Measurements from ENCODE around the gene FAM117B.
"Not testable (repeated sequence)": the region's sequence is repeated elsewhere in the genome, so short reads cannot be mapped to it uniquely, and the experiment has no call there.

The FAM117B gene

GRCh38 chr2:202633470-202633869, 1.3 kb upstream of the FAM117B start:
- in situ Hi-C loops (cut with HindIII; ENCODE audit: low pct_ligation_motif_present, low pct_unique_long_range_greater_than_20kb, low sequenced_read_pairs): no loop called here
- no peak for DNase-seq

GRCh38 chr2:202635428-202636212, 851 bp downstream of the FAM117B start:
- in situ Hi-C loops (cut with HindIII; ENCODE audit: low pct_ligation_motif_present, low pct_unique_long_range_greater_than_20kb, low sequenced_read_pairs): no loop called here
- peak; percentile 95 for DNase-seq

- no peak for DNase-seq
- in situ Hi-C loops (cut with HindIII; ENCODE audit: low pct_ligation_motif_present, low pct_unique_long_range_greater_than_20kb, low sequenced_read_pairs): no loop called here
Observed at GRCh38 chr2:202636213-202636513, 1.4 kb downstream of the FAM117B start.

GRCh38 chr2:202638721-202639120, 4.0 kb downstream of the FAM117B start:
- in situ Hi-C loops (cut with HindIII; ENCODE audit: low pct_ligation_motif_present, low pct_unique_long_range_greater_than_20kb, low sequenced_read_pairs): no loop called here
- no peak for DNase-seq

- no peak for DNase-seq
- in situ Hi-C loops (cut with HindIII; ENCODE audit: low pct_ligation_motif_present, low pct_unique_long_range_greater_than_20kb, low sequenced_read_pairs): no loop called here
Observed at GRCh38 chr2:202639231-202639630, 4.5 kb downstream of the FAM117B start.

- in situ Hi-C loops (cut with HindIII; ENCODE audit: low pct_ligation_motif_present, low pct_unique_long_range_greater_than_20kb, low sequenced_read_pairs): no loop called here
- no peak for DNase-seq
Observed at GRCh38 chr2:202642567-202642966, 7.8 kb downstream of the FAM117B start.

- in situ Hi-C loops (cut with HindIII; ENCODE audit: low pct_ligation_motif_present, low pct_unique_long_range_greater_than_20kb, low sequenced_read_pairs): no loop called here
- no peak for DNase-seq
Observed at GRCh38 chr2:202643012-202643858, 8.5 kb downstream of the FAM117B start.

- in situ Hi-C loops (cut with HindIII; ENCODE audit: low pct_ligation_motif_present, low pct_unique_long_range_greater_than_20kb, low sequenced_read_pairs): no loop called here
- DNase-seq: no peak
Observed at GRCh38 chr2:202652119-202652518, 17.4 kb downstream of the FAM117B start.

- in situ Hi-C loops (cut with HindIII; ENCODE audit: low pct_ligation_motif_present, low pct_unique_long_range_greater_than_20kb, low sequenced_read_pairs): no loop called here
- DNase-seq: no peak
Observed at GRCh38 chr2:202653890-202654289, 19.1 kb downstream of the FAM117B start.

- in situ Hi-C loops (cut with HindIII; ENCODE audit: low pct_ligation_motif_present, low pct_unique_long_range_greater_than_20kb, low sequenced_read_pairs): no loop called here
- no peak for DNase-seq
Observed at GRCh38 chr2:202657876-202658275, 23.1 kb downstream of the FAM117B start.

- DNase-seq: no peak
- in situ Hi-C loops (cut with HindIII; ENCODE audit: low pct_ligation_motif_present, low pct_unique_long_range_greater_than_20kb, low sequenced_read_pairs): no loop called here
Observed at GRCh38 chr2:202660796-202661195, 26.0 kb downstream of the FAM117B start.

- no peak for DNase-seq
- in situ Hi-C loops (cut with HindIII; ENCODE audit: low pct_ligation_motif_present, low pct_unique_long_range_greater_than_20kb, low sequenced_read_pairs): no loop called here
Observed at GRCh38 chr2:202669841-202670240, 35.1 kb downstream of the FAM117B start.

GRCh38 chr2:202671317-202672035, 36.7 kb downstream of the FAM117B start:
- in situ Hi-C loops (cut with HindIII; ENCODE audit: low pct_ligation_motif_present, low pct_unique_long_range_greater_than_20kb, low sequenced_read_pairs): no loop called here

GRCh38 chr2:202675097-202675496, 40.3 kb downstream of the FAM117B start:
- in situ Hi-C loops (cut with HindIII; ENCODE audit: low pct_ligation_motif_present, low pct_unique_long_range_greater_than_20kb, low sequenced_read_pairs); DNase-seq: not testable (repeated sequence)

More at GRCh38 chr2:202671317-202672035, 36.7 kb downstream of the FAM117B start:
- no peak for DNase-seq

GRCh38 chr2:202679980-202680379, 45.2 kb downstream of the FAM117B start:
- DNase-seq: no peak
- in situ Hi-C loops (cut with HindIII; ENCODE audit: low pct_ligation_motif_present, low pct_unique_long_range_greater_than_20kb, low sequenced_read_pairs): no loop called here

GRCh38 chr2:202680512-202680911, 45.7 kb downstream of the FAM117B start:
- in situ Hi-C loops (cut with HindIII; ENCODE audit: low pct_ligation_motif_present, low pct_unique_long_range_greater_than_20kb, low sequenced_read_pairs): no loop called here
- DNase-seq: no peak

- peak; percentile 42 for DNase-seq
- in situ Hi-C loops (cut with HindIII; ENCODE audit: low pct_ligation_motif_present, low pct_unique_long_range_greater_than_20kb, low sequenced_read_pairs): no loop called here
Observed at GRCh38 chr2:202681688-202682205, 47.0 kb downstream of the FAM117B start.

GRCh38 chr2:202682274-202682673, 47.5 kb downstream of the FAM117B start:
- in situ Hi-C loops (cut with HindIII; ENCODE audit: low pct_ligation_motif_present, low pct_unique_long_range_greater_than_20kb, low sequenced_read_pairs): no loop called here
- no peak for DNase-seq

GRCh38 chr2:202687276-202687675, 52.5 kb downstream of the FAM117B start:
- in situ Hi-C loops (cut with HindIII; ENCODE audit: low pct_ligation_motif_present, low pct_unique_long_range_greater_than_20kb, low sequenced_read_pairs): no loop called here
- DNase-seq: no peak

Measured in ACHN (cell line).